Mesendoderm (in vitro differentiated cells): ENCODE measurements around the gene PARD6B.

ENCODE experiments used
- DNase-seq: peaks from one replicate; pipeline ENCODE4 v3.0.0; 2013
- H2AK5ac ChIP-seq: 2 replicates; pipeline ENCODE4 v1.6.1; 2013; ENCODE audit warnings: low read length, inconsistent platforms
- H2BK120ac ChIP-seq: 2 replicates; pipeline ENCODE4 v1.6.1; 2013; ENCODE audit warnings: low read depth, mild to moderate bottlenecking, low read length, moderate library complexity, mixed read lengths
- H2BK15ac ChIP-seq: replicated peaks from 2 replicates; pipeline ENCODE4 v1.6.1; 2013; ENCODE audit warnings: low read depth, mild to moderate bottlenecking, moderate library complexity
- H2BK5ac ChIP-seq: 2 replicates; pipeline ENCODE4 v1.6.1; 2013; ENCODE audit warnings: low read length, inconsistent platforms
- H3K18ac ChIP-seq: 2 replicates; pipeline ENCODE4 v1.6.1; 2013; ENCODE audit warnings: mild to moderate bottlenecking, low read length, mixed read lengths
- H3K23ac ChIP-seq: one replicate; pipeline ENCODE4 v1.6.1; 2013; ENCODE audit warnings: low read length
- H3K27ac ChIP-seq: 2 replicates; pipeline ENCODE4 v1.5.1; 2013; ENCODE audit warnings: low read depth, mild to moderate bottlenecking, inconsistent platforms, low read length, moderate library complexity
- H3K27me3 ChIP-seq: 2 replicates; pipeline ENCODE4 v1.6.1; 2013; ENCODE audit warnings: low read length, control low read depth, mild to moderate bottlenecking, inconsistent platforms; ENCODE audit not compliant: insufficient read depth, poor library complexity
- H3K36me3 ChIP-seq: 2 replicates; pipeline ENCODE4 v1.6.1; 2013; ENCODE audit warnings: low read length, inconsistent platforms; ENCODE audit not compliant: control insufficient read depth, insufficient read depth
- H3K4ac ChIP-seq: one replicate; pipeline ENCODE4 v1.6.1; 2013; ENCODE audit warnings: low read depth, mild to moderate bottlenecking, low read length, moderate library complexity
- H3K4me1 ChIP-seq: 2 replicates; pipeline ENCODE4 v1.6.1; 2013; ENCODE audit warnings: low read depth, low read length, inconsistent platforms; ENCODE audit not compliant: control insufficient read depth
- H3K4me2 ChIP-seq: 2 replicates; pipeline ENCODE4 v1.6.1; 2013; ENCODE audit warnings: low read length
- H3K4me3 ChIP-seq: 2 replicates; pipeline ENCODE4 v1.5.1; 2013; ENCODE audit warnings: mild to moderate bottlenecking, low read length
- H3K56ac ChIP-seq: one replicate; pipeline ENCODE4 v1.6.1; 2013; ENCODE audit warnings: low read length
- H3K79me1 ChIP-seq: 2 replicates; pipeline ENCODE4 v1.6.1; 2013; ENCODE audit warnings: low read length, inconsistent platforms
- H3K79me2 ChIP-seq: 2 replicates; pipeline ENCODE4 v1.6.1; 2013; ENCODE audit warnings: mild to moderate bottlenecking, low read length; ENCODE audit not compliant: control insufficient read depth, insufficient read depth
- H3K9ac ChIP-seq: 2 replicates; pipeline ENCODE4 v1.6.1; 2013; ENCODE audit warnings: low read length, inconsistent platforms
- H4K5ac ChIP-seq: one replicate; pipeline ENCODE4 v1.6.1; 2013; ENCODE audit warnings: low read length
- H4K8ac ChIP-seq: one replicate; pipeline ENCODE4 v1.6.1; 2013; ENCODE audit warnings: low read depth, mild to moderate bottlenecking, control low read depth, low read length, moderate library complexity
- WGBS: extraction: QIAGEN DNeasy Blood & Tissue Kit; methylation state at CpG from one replicate; pipeline ENCODE4 v1.1.7; 2013; ENCODE audit warnings: low lambda C conversion rate, missing lambda C conversion rate; ENCODE audit not compliant: insufficient coverage; ENCODE audit errors: extremely low coverage; 5-methylcytosine and 5-hydroxymethylcytosine counted together

Gene PARD6B

GRCh38 chr20:50745634-50746137 lies 14.3 kb downstream of the PARD6B start:
- no CpG with 5 or more reads among the region's 2 CpGs for WGBS
- no peak for DNase-seq
- H4K5ac ChIP-seq: no peak overlapping the region
- no peak overlapping the region for H3K23ac ChIP-seq
- peaks cover 5% of the 10 kb centered on the region for H3K36me3 ChIP-seq
- H3K56ac ChIP-seq: no peak overlapping the region
- no peak overlapping the region for H4K8ac ChIP-seq
- no peaks in the 10 kb centered on the region for H3K27me3 ChIP-seq
- no peak overlapping the region for H2BK15ac ChIP-seq
- no peak overlapping the region for H3K4ac ChIP-seq
- H3K4me2 ChIP-seq: no peak overlapping the region
- H3K4me1 ChIP-seq: no peaks in the 10 kb centered on the region
- H2BK5ac ChIP-seq: no peak overlapping the region
- no peak overlapping the region for H3K9ac ChIP-seq
- no peak overlapping the region for H2AK5ac ChIP-seq
- H3K79me1 ChIP-seq: no peaks in the 10 kb centered on the region
- no peak overlapping the region for H3K4me3 ChIP-seq
- H3K18ac ChIP-seq: no peak overlapping the region
- H3K27ac ChIP-seq: no peak overlapping the region
- no peak overlapping the region for H2BK120ac ChIP-seq
- H3K79me2 ChIP-seq: peaks cover 7% of the 10 kb centered on the region

- Histone ChIP-seq H3K27me3 (no peaks in the 10 kb centered on the region), H3K36me3 (peaks cover 5% of the 10 kb centered on the region), H4K5ac (no peak overlapping the region), H3K56ac (no peak overlapping the region), H2AK5ac (no peak overlapping the region), H2BK5ac (no peak overlapping the region), H3K23ac (no peak overlapping the region), H3K4me1 (no peaks in the 10 kb centered on the region), H2BK120ac (no peak overlapping the region), H3K27ac (no peak overlapping the region), H2BK15ac (no peak overlapping the region), H3K4me2 (no peak overlapping the region), H4K8ac (no peak overlapping the region), H3K4ac (no peak overlapping the region), H3K79me2 (peaks cover 4% of the 10 kb centered on the region), H3K9ac (no peak overlapping the region), H3K18ac (no peak overlapping the region), H3K4me3 (no peak overlapping the region), H3K79me1 (no peaks in the 10 kb centered on the region)
- no peak for DNase-seq
- WGBS: no CpG with 5 or more reads among the region's 3 CpGs
Measured at GRCh38 chr20:50746138-50746940, 15.0 kb downstream of the PARD6B start.

- no peak for DNase-seq
- WGBS: 100% methylated on average over 1 of the region's 2 CpGs
Measured at GRCh38 chr20:50747275-50747674, 15.9 kb downstream of the PARD6B start.

GRCh38 chr20:50750145-50750671 lies 18.8 kb downstream of the PARD6B start:
- H3K79me1 ChIP-seq: no peaks in the 10 kb centered on the region
- no peak overlapping the region for H2BK120ac ChIP-seq
- no peak overlapping the region for H3K18ac ChIP-seq
- no peak overlapping the region for H2AK5ac ChIP-seq
- no peak overlapping the region for H3K4me3 ChIP-seq
- H3K56ac ChIP-seq: no peak overlapping the region
- H3K4me1 ChIP-seq: no peaks in the 10 kb centered on the region
- no peak overlapping the region for H2BK15ac ChIP-seq
- peaks cover 5% of the 10 kb centered on the region for H3K36me3 ChIP-seq
- no peak overlapping the region for H3K27ac ChIP-seq
- H3K4me2 ChIP-seq: no peak overlapping the region
- no peaks in the 10 kb centered on the region for H3K27me3 ChIP-seq
- no peak overlapping the region for H2BK5ac ChIP-seq
- no peak overlapping the region for H3K4ac ChIP-seq
- no peak overlapping the region for H4K8ac ChIP-seq
- no peak overlapping the region for H4K5ac ChIP-seq
- no peak for DNase-seq
- 100% methylated on average over 2 of the region's 8 CpGs for WGBS
- peaks cover 4% of the 10 kb centered on the region for H3K79me2 ChIP-seq
- no peak overlapping the region for H3K23ac ChIP-seq
- H3K9ac ChIP-seq: no peak overlapping the region

More at GRCh38 chr20:50747275-50747674, 15.9 kb downstream of the PARD6B start:
- Histone ChIP-seq H3K4me2 (no peak overlapping the region), H3K27ac (no peak overlapping the region), H3K56ac (no peak overlapping the region), H2BK5ac (no peak overlapping the region), H3K18ac (no peak overlapping the region), H2BK120ac (no peak overlapping the region), H3K23ac (no peak overlapping the region), H3K4me1 (no peaks in the 10 kb centered on the region), H3K79me1 (no peaks in the 10 kb centered on the region), H3K79me2 (peaks cover 4% of the 10 kb centered on the region), H3K4me3 (no peak overlapping the region), H2AK5ac (no peak overlapping the region), H3K36me3 (peaks cover 5% of the 10 kb centered on the region), H4K5ac (no peak overlapping the region), H3K4ac (no peak overlapping the region), H2BK15ac (no peak overlapping the region), H4K8ac (no peak overlapping the region), H3K27me3 (no peaks in the 10 kb centered on the region), H3K9ac (no peak overlapping the region)

- Histone ChIP-seq H3K18ac (no peak overlapping the region), H2AK5ac (no peak overlapping the region), H3K4me2 (no peak overlapping the region), H3K4me3 (no peak overlapping the region), H3K27me3 (no peaks in the 10 kb centered on the region), H3K4ac (no peak overlapping the region), H2BK5ac (no peak overlapping the region), H3K79me2 (no peaks in the 10 kb centered on the region), H2BK120ac (no peak overlapping the region), H3K56ac (no peak overlapping the region), H3K27ac (no peak overlapping the region), H3K4me1 (no peaks in the 10 kb centered on the region), H4K8ac (no peak overlapping the region), H3K36me3 (peaks cover 5% of the 10 kb centered on the region), H3K23ac (no peak overlapping the region), H3K9ac (no peak overlapping the region), H4K5ac (no peak overlapping the region), H3K79me1 (no peaks in the 10 kb centered on the region), H2BK15ac (no peak overlapping the region)
- no CpG with 5 or more reads among the region's 3 CpGs for WGBS
- no peak for DNase-seq
Measured at GRCh38 chr20:50753152-50753551, 21.8 kb downstream of the PARD6B start.
